SIG-M5 treated with dmso at 0.1 percent for 504 hours (cell line): ENCODE results near the gene KCNA10.

Experiments
- DNase-seq: peaks from one replicate; lab custom pipeline; 2025; ENCODE audit not compliant: unreplicated experiment; lab: John Stamatoyannopoulos, UW

KCNA10 gene

DNA sequence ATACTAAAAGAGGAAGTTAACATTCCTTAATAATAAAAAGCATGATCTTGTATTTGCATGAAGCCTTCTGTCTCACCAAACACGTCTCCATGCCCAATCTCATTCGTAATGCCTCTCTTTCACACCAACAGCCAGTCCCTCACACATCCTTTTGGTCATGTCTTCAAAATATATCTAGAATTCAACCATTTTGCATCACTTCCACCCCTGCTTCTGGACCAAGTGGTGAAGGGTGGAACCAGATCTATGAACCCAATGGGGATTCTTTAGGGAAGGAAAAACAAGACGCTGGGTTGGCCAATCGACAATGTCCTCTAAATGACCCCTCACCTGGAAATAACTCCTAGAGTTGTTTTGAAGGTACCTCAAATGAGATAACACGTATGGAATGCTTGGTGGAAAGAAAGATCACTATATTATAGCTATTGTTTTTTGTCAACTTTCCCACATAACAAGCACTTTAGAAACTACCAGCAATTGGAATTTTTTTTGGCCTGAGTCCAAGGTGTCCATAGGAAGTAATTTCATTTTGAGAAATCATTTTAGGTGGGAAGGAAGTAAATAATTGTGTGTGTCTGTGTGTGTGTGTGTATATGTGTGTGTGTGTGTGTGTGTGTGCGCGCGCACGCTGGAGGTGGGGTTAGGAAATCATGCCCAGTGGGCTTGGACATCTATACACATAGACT lies at the start of gene KCNA10:
KCNA10 (minus strand) TSS at position 51 of the 686 bp plus-strand sequence. CDS start 388 bp downstream, outside the sequence.
- DNase-seq, result no peak

DNA sequence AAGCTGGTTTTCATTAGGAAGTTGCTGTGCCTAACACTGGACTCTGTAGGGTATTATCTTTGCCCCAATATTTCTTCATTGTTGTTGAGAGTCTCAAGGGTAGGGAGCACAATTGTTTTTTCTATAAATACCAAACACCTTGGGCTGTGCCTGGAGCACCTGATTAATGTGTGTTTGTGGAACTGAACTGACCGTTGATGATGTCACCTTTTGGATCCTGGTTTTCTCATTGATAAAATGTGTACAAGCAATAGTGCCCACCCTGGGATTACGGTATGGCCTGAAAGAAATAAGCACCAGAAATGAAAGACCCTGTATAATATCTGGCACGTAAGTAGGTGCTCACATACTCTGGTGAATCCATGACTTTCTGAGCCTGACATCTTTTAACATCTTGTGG lies 47.9 kb upstream of the KCNA10 start:
- DNase-seq, result no peak

DNA sequence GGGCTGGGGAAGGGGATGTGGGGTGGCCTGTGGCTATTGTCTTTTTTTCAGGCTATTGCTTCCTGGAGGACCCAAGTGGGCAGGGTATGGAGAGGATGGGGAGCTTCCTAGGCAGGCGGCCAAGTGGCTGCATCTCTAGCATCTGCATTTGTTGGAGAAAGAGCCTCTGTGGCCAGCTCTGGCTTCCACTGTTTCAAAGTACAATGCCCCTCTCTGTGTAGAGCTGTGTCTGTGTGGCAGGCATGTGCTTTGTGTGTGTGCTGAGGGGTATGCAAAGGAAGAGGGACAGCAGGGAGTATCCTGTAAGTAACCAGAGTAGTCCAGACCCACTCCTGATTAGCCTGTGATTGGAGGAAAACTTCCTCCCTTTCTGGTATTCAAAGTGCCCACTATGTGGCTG lies 46.6 kb upstream of the KCNA10 start:
- no peak for DNase-seq

DNA sequence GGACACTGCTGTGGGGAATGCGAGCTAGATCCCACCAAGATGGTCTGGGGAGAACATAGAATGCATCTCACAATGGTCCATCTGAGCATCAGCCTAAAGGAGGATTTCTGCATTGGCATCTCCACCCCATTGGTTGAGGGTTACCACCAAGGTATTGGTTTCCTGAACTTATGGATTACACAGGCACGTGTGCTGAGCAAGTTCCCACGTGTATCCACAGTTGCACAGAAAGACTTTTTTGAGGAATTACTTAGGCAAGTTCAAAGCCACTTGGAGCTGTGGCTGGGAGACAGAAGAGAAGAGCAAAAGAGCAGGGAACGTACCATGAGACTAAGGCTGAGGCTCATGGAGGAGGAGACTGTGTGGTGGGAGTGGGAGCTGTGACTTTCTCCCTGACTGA lies 44.1 kb upstream of the KCNA10 start:
- DNase-seq, result no peak

DNA sequence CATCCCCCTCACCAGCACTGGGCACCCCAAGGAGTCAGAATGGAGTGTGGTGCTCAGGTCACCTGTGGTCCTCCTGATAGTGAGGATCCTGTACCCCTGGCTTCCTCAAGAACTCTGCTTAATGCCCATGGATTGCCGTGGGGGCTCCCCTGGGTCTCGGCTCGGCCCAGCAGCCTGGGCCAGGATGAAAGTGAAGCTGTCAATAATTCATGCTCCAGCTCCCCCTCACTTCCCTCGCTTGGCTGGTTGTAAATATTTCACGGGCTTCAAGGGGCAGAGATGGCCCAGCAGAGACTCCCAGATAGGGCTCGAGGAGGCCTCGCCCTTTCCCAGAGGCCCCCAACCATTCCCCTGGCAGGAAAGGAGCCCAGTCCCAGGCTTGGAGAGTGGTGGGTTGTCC lies 42.6 kb upstream of the KCNA10 start:
- DNase-seq, result no peak

DNA sequence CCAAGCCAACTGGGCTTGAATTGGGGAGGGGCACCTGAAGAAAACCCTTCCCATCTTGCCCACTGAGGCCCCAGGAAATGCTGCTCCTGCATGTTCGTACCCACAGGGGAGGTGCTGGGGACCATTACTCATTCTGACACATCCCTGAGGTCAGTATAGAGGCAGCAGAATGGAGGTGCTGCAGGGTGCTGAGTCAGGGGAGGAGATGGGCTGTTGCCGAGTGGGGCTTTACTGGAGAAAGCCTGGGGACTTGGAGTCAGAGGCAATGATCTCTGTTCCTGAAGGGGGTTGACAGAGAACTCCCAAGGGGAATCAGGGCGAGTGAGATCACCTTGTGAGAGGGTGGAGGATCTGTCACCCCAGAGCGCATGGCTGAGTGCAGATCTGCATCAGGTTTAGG lies 40.2 kb upstream of the KCNA10 start:
- DNase-seq, result no peak

DNA sequence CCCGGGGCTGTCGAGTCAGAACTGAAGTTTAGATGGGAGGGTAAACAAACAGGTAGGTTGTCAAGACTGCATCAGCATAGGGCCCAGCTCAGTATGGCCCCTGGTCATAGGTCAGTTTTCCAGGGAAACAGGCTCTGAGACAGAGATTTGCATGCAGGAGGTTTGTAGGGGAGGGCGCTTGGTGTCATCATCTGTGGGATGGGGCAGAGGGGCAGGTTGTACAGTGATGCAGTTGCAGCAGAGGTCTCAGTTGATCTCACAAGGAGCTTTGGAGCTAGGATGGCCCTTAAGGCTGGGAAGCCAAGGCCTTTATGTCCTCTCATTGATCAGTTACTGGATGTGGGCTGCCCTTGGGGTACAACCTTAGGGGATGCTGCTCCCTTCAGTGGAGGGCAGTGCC lies 38.5 kb upstream of the KCNA10 start:
- no peak for DNase-seq

DNA sequence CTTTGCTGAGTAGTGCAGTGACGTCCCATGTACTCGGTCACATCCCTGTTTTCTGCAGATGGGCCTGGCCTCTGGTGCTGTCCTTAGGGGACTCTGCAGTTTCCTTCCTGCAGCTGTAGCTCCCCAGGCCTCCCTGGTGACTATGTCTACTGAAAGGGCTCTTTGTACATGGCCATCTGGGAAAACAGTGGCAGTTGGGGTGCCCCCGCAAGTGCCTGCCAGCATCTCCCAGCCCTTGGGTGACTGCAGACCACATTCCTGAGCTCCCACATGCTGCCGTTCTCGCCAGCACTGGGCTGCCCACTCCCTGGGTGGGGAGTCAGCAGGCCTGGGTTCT lies 37.5 kb upstream of the KCNA10 start:
- no peak for DNase-seq

DNA sequence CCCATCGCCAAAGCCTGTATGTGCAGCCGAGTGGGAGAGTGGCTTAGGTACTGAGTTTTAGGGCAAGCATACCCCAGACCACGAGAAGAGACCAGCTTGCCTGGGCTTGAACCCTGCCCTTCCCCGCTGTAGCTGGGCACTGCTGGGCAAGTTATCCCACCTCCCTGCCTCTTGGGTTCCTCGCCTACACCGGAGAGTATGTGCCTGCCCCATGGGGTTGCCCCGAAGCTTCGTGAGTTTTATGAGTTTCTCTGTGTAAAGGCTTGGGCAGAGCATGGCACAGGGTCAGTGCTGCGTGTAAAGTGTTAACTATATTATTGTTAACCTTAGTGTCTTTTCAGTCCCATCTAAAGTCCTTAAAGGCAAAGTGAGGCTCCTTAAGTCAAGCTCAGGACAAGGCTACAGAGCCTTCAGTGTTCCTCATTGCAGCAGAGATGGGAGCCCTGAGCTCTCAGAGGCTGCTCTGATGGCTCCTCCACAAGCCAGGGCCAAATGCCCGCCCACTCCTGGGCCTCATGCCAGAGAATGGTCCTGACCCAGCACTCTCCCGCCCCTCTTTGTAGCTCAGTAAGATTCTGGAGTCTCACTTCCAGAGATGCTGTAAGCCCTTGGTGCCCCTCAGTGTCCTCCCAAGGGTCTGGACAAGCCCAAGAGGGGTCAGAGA lies 37.0 kb upstream of the KCNA10 start:
- DNase-seq, result no peak

DNA sequence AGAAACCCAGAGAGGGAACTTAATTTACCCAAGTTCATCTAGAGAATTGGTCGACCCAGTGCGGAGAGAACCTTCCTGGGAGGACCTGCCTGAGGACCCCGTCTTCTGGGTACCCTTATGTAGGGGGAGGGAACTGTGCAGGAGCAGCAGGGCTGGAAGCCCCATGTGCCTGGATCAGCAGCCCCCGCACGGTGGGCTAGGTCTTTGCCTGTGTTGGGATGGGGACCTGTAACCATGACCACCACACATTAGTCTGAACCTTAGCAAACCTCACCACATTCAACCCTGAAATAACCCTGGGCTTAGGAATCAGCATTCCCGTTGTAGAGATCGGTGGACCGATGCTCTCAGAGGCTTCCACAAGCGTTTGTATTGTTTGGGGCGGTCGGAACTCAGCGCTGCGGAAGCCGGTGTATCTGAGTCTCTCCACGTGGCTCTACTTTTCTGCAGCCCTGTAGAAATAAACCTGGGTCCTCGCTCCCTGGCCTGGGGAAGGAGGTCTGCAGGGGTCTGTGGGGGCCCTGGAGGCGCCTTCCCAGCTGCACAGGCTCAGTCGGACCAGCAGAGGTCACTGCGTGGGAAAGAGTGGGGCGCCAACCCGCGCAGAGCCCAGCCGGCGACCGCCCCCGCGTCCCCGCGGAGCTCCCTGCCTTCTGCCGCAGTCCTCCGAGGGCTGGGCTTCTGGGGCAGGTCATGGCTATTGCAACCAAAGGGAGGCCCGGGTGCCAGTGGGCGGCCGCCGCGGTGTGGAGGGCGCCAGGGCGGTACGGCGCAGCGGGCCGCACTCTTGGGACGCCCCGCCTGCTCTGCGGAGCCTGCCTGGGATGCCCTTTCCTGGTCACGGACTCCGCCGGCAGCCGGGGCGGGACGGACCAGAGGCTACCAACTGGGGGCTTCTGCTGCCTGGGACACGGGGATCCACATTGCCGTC lies 36.2 kb upstream of the KCNA10 start:
- no peak for DNase-seq

DNA sequence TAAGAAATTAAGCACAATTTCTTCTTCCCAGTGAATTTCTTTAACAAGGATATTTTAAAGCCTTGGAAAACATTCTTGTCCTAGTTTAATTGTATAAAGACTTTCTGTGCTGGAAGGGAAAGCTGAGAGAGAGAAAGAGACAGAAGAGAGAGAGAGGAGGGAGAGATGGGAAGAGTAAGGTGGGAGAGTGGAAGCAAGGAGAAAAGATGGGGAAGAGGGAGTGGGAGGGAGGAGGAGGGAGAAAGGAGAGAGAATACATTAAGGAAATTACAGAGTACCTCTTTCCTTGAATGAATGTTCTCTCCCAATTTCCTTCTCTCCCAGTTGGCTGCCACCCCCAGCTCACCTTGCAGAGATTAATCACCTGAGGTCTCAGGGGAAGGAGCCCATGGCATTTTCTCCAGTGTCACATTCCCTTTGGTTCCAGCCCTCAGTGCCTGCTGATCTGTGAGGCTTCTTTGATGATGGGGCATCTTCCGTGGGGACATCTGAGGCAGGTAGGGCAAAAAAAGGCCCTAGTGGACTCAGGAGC lies 32.4 kb upstream of the KCNA10 start:
- no peak for DNase-seq

DNA sequence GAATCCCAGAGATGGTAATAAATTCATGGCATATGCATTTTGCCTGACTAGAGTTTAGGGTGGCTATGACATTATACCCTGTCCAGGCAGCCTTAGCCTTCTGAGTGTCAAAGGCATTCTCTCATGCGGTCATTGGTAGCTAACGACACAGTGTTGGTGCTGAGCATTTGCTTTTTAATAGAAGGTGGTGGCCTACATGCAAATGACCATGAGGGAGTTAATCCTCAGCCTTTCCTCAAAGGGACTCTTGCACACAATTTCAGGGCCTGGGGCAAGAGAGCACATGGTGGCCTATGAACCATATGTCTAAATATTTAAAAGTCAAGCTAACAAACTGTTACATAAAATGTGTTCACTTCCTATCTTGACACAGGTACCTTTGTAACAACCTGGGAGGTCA lies 30.9 kb upstream of the KCNA10 start:
- no peak for DNase-seq

DNA sequence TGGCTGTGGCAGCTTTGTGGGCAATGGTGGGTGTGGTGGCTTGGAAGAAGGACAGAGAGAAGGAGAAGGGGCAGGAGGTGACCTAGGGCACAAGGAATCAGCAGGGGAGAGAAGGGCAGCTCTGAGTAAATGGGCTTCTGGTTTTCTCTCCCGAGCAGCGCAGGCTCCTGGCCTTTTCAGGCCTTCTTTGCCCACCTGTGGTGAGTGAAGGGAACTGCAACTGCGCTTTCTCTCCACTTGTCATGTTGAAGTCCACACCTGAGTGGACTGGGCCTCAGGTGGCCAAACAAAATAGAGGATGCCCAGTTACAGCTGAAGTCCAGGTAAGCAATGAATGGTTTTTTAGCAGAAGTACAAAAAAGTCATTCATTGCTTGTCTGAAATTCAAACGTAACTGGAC lies 29.4 kb upstream of the KCNA10 start:
- DNase-seq, result peak; percentile 16

DNA sequence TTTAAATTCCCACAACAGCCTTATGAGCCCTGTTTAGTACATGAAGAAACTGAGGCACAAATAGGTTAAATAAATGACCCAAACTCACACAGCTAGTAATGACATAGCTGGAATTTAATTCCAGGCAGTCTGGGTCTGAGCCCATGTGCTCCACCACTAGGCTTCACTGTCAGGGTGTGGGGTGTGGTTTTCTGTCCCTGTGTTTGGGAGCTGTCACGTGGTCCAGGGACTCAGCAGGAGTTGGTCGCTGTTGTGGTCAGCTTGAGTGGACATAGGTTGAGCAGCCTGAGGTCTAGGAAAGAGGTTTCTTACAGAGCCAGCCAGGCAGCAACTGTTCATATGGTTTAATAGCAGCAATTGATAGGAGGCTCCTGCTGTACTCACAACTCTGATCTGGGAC lies 28.0 kb upstream of the KCNA10 start:
- DNase-seq, result no peak

DNA sequence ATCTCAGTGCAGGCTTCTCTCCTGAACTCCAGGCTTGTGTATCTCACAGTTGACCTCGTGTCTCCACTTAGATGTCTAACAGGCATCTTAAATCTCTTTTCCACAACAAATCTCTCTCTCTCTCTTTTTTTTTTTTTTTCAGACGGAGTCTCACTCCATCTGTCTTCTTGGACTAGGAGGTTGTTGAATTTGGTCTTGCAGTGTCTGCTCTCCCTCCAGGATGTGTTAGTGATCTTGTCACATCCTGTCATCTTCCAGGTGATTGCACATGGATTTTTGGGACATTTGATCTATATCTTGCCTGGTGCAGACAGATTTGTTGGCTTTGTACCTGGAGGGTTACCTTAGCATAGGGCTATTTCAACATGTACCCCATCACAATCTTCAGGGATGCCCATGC lies 26.5 kb upstream of the KCNA10 start:
- DNase-seq, result no peak

DNA sequence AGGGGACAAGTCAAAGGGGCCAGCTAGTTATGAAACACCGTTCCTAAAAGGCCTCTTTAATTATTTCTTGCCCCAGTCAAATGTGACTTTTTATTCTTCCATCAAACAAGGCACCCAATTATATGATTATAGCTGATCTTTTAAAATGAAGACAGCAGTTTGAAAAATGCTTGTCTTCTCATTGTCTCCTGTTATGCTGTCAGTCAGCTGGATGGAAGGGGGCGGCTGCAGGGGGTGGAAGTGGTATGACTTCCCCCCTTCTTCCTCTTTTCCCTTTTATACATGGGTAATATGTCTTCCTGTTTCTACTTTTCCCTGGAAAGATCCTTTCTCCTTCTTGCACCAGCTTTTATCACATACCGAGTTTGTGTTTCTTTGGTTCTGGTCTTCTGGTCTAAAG lies 25.8 kb upstream of the KCNA10 start:
- DNase-seq, result no peak

DNA sequence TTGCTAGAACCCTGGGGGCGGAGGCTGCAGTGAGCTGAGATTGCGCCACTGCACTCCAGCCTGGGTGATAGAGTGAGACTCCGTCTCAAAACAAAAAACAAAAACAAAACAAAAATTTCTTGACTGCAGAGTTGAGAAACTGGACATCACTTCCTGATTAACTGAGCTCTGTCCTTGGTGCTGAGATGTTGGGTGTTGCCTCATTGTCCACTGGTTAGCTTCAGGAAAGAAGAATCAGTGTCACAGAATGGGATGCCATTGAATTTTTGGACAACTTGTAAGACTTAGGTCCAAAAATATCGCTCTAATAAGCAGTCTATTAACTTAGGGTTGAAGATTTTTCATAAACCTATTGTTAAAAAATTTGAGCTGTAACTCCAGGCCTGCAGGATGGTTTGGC lies 23.8 kb upstream of the KCNA10 start:
- peak; percentile 58 for DNase-seq

DNA sequence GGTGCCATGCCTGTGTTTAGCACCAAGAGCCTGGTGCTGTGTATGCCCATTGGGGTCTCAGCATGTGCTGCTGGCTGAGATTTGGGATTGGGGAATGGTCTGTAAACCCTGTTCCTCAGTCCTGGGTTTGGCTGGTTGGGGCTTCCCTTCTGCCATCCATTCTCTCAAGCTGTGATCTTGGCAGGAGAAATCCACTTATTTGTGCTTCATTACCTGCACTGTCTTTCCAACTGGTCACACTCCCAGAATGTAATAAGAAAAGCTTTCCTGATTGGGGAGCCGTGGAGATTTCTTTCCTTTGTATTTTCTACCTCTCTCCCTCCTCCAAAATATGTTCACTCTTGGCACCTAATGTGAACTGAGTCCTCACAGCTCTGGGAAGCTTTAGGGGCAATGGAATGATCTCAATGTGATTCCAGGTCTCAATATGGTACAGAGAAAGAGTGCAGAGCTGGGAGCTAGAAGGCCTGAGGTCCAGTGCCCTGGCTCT lies 23.0 kb upstream of the KCNA10 start:
- DNase-seq, result no peak

DNA sequence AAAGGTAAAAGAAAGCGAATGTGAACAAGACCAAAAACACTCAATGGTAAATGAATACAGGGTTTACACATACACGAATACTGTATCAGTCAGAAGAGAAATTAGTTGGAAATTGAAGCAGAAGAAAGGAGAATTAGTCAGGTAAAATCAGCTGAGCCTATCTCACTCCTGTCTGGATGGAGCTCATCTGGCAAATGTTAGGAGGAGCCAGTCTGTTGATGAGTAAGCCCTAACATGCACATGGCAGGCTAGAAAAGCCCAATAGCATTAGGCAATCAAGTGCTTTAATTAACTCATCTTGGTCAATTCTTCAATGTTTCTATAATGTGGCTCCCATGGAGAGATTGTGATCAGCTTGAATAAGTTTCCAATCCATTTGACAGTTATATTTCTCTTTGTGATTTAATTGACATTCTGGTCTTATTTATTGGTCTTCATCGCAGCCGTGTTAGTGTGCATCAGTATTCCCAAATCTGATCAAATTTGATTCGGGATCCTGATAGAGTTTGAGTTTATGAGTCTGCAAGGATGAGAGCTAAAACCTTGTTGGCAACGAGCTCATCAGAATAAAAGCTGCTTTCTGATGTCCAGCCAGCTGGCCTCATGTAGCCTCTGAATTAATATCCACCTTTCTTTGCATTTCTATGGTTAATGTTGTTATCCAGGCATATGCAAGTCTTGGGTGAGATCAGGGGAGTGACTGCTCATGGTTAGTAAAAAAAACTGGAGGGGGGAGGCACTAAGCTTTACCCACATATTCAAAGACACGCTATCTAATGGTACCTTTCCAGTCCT lies 22.1 kb upstream of the KCNA10 start:
- no peak for DNase-seq

DNA sequence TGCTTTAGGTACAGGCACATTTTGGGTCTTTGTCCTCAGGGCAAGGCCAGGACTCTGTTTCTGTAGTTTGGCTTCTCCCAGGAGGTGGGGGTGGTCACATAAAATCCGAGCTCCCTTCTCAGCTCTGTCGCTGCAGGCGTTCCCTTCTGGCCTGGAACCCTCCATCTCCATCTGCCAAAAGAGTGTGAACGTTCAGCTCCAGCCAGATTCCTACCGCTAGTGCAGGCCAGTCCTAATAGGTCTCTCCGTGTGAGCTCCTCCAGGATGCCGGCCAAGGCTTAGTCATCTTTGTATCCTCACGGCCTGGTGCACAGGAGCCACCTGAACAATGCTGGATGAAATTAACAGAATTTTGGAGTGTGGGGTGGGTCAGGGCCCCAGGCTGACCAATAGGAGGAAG lies 19.9 kb upstream of the KCNA10 start:
- no peak for DNase-seq

DNA sequence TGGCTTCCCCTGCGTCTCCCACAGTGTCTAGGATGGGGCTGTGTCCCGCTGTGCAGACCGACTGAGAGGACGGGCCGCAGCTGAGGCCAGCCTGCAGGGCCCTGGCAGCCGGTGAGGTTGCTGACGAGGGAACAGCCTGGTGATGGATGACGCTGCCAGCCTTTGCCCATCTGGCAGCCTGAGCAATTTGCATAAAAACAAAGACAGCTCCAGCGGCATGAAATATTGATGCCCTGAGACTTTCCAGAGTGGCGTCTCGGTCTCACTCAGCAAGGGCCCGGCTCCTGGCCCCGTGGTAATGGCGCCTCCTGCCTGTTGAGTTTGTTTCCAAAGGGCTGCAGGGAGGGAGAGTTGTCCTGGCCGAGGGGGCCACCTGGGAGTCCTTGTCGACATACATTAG lies 19.1 kb upstream of the KCNA10 start:
- no peak for DNase-seq
